ENCODE results near the gene KCTD14. TPM values are rescaled to one million over a fixed set of nuclear protein-coding genes. Genes with fewer than 3 reads are reported as not detected.

Gene KCTD14
- total RNA-seq, 1 experiment from 2014 or later, result 12.5 TPM

GRCh38 chr11:78032090-78032489 lies 9.0 kb upstream of the KCTD14 start:
- H3K4me2 ChIP-seq (ENCODE audit: insufficient read depth, insufficient read length, low read length), result no peak overlapping the region
- no peak overlapping the region for H2AFZ ChIP-seq (ENCODE audit: low read length)
- H3K56ac ChIP-seq (ENCODE audit: insufficient read length, low read depth, low read length), result no peak overlapping the region
- H2BK20ac ChIP-seq (ENCODE audit: low read depth, low read length, poor library complexity, severe bottlenecking), result no peak overlapping the region
- no peak overlapping the region for H2BK15ac ChIP-seq (ENCODE audit: low read depth, low read length)
- H2BK12ac ChIP-seq (ENCODE audit: insufficient read length, low read depth, low read length), result no peak overlapping the region
- H3K9me3 Mint-ChIP-seq, result peaks cover 0 to 5% of the 10 kb centered on the region in 2 experiments; a peak in 3 of 5 replicates
- no peaks in the 10 kb centered on the region for H3K79me1 ChIP-seq (ENCODE audit: insufficient read depth, low read depth, low read length, poor library complexity, severe bottlenecking)
- no peaks in the 10 kb centered on the region for H4K20me1 ChIP-seq (ENCODE audit: control insufficient read depth, insufficient read depth, insufficient read length)
- H2BK5ac ChIP-seq (ENCODE audit: insufficient read length, low read length), result no peak overlapping the region
- no peak for DNase-seq
- no peak overlapping the region for H3K4ac ChIP-seq (ENCODE audit: low read depth, low read length)
- no peak overlapping the region for H3K23ac ChIP-seq (ENCODE audit: insufficient read length, low read depth, low read length)
- H3K4me1 Mint-ChIP-seq, result peaks cover 6 to 17% of the 10 kb centered on the region in 2 experiments
- no peak overlapping the region for H3K14ac ChIP-seq (ENCODE audit: insufficient read depth, low read length)
- no peaks in the 10 kb centered on the region for H3K4me1 ChIP-seq (ENCODE audit: insufficient read depth, low read length)
- no peak overlapping the region for H4K91ac ChIP-seq (ENCODE audit: insufficient read length, low read depth, low read length)
- no peak overlapping the region for H3K18ac ChIP-seq (ENCODE audit: insufficient read length, low read depth, low read length)
- no peak overlapping the region for H4K5ac ChIP-seq (ENCODE audit: insufficient read length, low read depth, low read length)
- H3K9me3 ChIP-seq (ENCODE audit: control insufficient read depth, low read depth, low read length), result no peaks in the 10 kb centered on the region
- H3K4me3 Mint-ChIP-seq, result no peak overlapping the region
- H4K8ac ChIP-seq (replicated peaks; ENCODE audit: insufficient read length, low read depth, low read length), result no peak overlapping the region
- no peak overlapping the region for H3K9ac ChIP-seq (ENCODE audit: extremely low read depth, insufficient read length, low read length)
- no peaks in the 10 kb centered on the region for H3K36me3 Mint-ChIP-seq (ENCODE audit: insufficient read depth in 1 of 3, low read depth in 3 of 3)
- no peak overlapping the region for H3T11ph ChIP-seq (ENCODE audit: low read length)
- H3K27me3 Mint-ChIP-seq (ENCODE audit: low read depth), result no peaks in the 10 kb centered on the region
- no peaks in the 10 kb centered on the region for H3K27me3 ChIP-seq (ENCODE audit: insufficient read depth, low read length)
- H2AK5ac ChIP-seq (ENCODE audit: insufficient read length, low read length), result no peak overlapping the region
- H3K27ac Mint-ChIP-seq, result no peak overlapping the region
- H3K79me2 ChIP-seq (ENCODE audit: insufficient read depth, low read length), result no peaks in the 10 kb centered on the region
- no peak overlapping the region for H3K27ac ChIP-seq (ENCODE audit: insufficient read length, low read depth, low read length)
- no peak overlapping the region for H2BK120ac ChIP-seq (ENCODE audit: low read depth, low read length, poor library complexity, severe bottlenecking)
- peaks cover under 1% of the 10 kb centered on the region for H3K23me2 ChIP-seq (ENCODE audit: insufficient read length, low read depth, low read length, poor library complexity, severe bottlenecking)
- TF ChIP-seq, protein P1, sequence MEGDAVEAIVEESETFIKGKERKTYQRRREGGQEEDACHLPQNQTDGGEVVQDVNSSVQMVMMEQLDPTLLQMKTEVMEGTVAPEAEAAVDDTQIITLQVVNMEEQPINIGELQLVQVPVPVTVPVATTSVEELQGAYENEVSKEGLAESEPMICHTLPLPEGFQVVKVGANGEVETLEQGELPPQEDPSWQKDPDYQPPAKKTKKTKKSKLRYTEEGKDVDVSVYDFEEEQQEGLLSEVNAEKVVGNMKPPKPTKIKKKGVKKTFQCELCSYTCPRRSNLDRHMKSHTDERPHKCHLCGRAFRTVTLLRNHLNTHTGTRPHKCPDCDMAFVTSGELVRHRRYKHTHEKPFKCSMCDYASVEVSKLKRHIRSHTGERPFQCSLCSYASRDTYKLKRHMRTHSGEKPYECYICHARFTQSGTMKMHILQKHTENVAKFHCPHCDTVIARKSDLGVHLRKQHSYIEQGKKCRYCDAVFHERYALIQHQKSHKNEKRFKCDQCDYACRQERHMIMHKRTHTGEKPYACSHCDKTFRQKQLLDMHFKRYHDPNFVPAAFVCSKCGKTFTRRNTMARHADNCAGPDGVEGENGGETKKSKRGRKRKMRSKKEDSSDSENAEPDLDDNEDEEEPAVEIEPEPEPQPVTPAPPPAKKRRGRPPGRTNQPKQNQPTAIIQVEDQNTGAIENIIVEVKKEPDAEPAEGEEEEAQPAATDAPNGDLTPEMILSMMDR (conservative IDR thresholded peaks at IDR 0.05), result no peak
